Ureter (tissue), 1 donor: ENCODE data around the gene KIAA1755. TPM values are rescaled to one million over a fixed set of nuclear protein-coding genes. Genes with fewer than 3 reads are reported as not detected.

Source experiments
- DNase-seq: peaks from one replicate; pipeline ENCODE4 v3.0.0-alpha.2; 2020; ENCODE audit warnings: low spot score
- total RNA-seq: library from RNA; stranded (reverse); gene quantifications from one replicate; pipeline ENCODE4 v1.2.4, GENCODE V29; 2023
- donor health status: DM: yes; HTN: yes; CAD: no.

The KIAA1755 gene
- total RNA-seq, 1 donor from 2014 or later: 3.9 TPM

DNA sequence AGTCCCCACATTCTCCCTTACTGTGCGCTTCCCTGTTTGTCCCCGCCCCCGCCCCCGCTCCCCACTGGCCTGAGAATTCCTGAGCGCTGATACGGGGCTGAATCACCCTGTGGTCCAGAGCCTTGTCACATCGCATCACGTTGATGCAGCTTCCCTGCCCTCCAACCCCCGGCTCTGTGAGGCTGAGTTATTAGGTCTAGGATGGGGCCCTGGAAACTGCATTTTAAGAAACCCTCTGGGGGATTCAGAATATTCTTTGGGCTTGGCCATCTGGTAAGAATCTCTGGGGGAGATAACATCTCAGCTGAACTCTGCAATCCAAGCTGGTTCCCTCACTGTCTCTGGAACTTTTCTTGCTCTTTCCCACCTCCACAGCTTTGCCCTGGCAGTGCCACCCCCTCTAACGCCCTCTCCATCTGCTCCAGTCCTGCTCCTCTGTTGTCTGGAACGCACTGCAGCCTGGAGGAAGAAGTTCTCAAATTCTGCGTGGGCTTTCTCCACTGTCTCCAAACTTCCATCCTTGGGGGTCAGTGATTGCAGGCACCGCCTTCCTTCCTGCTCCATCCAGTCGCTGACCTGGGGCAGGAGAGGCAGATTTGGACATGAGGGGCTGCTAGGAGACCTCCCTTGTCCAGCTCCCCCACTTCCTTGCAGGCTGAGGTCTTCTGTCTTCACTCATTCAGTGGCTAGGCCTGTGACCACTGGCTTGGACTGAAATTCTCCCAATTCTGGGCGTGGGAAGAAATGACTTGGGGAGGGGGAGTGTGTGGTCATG, 42.6 kb downstream of the KIAA1755 start:
- DNase-seq: no peak

DNA sequence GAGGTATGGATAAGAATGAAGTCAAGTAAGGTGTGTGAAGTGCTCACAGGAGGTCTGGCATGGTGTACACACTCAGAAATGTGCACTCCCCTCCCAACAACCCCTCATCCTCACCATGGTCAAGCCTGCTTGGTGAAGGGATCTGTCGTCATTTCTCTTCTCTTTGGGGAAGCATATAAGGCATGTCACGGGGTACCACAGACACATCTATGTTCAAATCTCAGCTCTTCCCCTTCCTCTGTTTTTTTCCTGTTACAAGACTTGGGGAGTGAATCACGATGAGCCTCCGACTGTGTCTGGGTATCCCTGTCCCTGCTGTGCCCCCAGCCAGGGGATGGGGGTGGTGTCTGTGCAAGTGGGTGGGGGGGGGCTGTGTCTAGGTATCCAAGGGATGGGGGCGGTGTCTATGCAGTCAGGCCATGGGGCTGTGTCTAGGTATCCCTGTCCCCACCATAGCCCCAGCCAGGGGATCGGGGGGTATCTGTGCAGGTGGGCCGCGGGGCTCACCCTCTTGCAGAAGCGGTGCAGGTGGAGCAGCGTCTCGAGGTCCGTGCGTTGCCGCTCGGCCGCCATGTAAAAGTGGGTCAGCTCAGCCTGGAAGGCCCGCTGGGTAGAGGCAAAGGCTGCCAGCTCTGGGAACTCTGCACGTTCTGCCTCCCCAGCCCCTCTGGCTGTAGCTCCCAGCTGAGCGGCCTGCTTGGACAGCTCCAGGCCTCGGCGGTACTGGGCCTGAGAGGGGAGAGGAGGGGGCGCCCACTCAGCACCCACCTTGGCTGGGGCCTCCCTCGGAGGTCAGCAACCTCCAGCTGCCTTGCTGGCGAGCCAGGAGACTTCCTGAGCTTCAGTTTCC, 43.6 kb downstream of the KIAA1755 start:
- DNase-seq: no peak

DNA sequence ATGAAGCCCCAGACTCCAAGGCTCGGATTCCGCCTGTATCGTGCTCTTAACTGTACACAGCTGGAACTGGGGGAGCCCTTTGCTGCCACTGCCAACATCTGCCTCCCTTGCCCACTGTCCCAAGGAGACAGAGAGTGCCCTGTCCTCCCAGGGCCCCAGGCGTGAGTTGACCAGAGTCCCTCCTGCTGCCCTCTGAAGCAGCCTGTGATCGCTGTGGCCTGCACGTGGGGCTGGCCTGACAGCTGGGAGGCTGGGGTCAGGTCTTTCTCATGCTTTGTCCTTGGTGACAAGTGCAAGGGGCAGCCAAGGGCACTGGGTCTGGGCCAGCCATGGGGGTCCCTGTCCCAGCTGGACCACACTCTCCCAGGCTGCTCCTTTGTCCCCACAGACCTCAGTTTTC, 44.3 kb downstream of the KIAA1755 start:
- DNase-seq: no peak

DNA sequence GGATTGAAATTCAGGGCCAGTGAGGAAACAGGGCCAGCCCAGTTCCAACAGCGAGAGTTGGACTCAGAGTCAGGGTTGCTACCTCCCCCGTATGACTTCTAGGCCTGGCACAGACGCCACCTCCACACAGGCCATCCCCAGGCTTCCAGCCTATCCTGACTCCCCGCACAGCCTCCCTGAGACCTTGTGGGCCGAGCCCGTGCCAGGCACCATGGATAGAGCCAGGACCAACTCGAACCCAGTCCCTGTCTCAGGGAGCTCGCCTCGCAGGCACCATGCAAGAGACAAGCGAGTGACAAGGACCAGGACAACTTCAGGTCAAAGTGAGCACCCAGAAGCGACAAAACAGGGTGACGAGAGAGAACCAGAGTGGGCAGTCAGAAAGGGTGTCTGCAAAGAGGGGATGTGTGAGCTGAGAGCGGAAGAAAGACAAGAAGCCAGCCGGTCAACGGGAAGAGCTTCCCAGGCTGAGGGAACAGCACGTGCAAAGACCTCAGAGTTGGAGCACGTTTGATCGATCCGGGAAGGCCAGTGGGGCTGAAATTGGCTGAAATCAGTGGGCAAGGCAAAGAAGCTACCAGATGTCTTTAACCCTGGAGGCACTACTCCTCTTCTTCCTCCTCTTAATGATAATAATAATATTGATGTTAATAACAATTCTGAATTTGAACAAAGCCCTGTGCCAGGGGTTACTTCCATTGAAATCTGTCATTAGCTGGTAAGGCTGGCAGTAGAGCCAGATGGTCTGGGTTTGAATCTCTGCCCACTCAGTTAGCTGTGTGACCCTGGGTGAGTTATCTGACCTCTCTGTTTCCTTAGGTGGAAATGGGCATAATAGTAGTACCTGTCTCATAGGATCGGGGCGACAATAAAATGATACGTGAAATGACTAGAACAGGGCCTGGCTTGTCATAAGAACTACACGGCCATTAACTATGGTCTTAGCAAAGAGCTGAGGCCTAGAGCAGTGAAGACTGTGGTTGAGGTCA, 45.0 kb downstream of the KIAA1755 start:
- no peak for DNase-seq

DNA sequence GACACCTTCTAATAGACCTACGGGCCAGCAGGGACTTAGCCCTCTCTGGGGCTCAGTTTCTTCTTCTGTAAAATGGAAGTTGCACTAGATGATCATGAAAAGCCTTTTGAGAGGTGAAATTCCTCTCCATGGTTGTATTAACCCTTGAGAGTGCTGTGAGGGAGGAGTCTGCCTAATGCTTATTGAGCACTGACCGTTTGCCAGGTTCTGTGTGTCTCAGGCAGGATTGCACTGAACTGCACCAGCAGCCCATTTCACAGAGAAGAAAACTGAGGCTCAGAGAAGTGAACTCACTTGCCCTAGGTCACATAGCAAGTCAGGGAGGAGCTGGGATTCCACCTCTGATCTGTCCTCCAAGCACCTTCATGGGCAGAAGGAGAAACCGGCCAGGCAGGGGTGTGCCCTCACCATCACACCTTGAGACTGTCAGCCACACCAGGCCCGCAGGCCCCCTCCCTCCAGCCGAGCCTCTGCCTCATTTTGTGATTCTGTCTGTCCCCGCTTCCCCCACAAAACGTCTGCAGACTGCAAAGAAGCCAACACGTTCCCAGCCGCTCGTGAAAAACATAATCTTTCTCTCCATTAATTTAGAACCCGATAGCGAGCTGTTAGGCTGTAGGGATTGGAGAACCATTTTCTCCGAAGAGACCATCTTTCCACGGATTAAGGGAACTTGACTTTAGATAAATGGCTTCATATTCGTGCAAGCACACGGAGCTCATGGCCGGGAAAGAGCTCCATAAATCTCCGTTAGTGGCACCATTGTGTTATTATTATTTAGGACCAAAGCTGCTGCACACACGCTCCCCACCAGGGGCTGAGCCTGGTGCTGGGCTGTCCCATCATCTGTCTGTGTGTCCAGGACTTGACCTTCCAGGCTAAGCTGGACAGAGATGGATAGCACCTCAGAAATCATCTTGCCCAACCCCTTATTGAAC, 46.0 kb downstream of the KIAA1755 start:
- DNase-seq: no peak

DNA sequence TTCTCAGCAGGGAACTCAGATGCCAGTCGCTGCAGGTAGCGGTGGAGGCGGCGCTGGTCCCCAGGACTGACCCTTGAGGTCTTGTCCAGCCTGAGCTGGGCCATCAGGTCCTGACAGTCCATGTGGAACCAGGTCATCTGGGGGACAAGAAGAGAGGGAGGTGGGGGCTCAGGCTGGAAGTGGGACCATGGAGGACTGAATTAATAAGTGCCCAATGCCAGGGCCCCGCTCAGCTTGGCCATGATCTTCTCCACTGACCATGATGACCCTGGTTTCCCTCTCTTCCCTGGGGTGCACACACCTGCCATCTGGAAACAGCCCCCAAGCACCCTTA, 47.0 kb downstream of the KIAA1755 start:
- DNase-seq: no peak

DNA sequence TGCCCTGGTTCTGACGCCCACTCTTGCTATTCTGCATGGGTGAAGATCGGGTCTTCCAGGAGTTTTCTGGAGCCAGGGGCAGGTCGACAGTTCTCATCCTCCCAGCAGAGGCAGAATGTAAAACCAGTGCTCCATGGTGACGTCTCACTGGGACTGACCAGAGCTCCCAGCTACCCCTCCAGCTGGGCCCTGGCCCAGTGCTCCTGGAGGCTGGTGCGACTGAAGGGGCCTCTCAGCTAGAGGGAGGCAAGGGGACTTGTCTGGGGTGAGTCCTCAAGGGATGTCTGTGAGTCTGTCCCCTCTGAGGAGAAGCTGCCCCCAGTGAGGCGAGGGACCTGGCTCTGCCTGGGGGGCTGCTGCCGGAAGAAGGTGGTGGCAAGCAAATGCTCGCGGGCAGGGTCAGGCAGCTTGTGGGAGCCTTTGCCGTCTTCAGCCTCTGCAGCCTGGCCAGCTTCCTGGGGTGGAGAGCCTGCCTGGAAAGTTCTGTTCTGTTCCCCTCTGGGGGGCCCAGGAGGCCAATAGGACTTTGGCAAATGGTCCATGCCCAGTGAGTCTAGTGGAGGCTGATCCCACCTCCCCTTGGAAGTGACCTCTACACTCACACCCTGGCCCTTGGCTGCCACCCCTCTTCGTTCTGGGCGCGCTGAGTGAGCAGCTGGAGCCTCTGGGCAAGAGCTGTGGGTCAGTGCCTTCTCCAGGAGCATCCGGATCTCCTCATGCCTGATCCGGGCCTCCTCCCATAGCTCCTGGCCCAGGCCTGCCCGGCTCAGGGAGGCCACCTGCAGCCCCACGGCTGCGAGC, 47.5 kb downstream of the KIAA1755 start:
- DNase-seq: no peak

DNA sequence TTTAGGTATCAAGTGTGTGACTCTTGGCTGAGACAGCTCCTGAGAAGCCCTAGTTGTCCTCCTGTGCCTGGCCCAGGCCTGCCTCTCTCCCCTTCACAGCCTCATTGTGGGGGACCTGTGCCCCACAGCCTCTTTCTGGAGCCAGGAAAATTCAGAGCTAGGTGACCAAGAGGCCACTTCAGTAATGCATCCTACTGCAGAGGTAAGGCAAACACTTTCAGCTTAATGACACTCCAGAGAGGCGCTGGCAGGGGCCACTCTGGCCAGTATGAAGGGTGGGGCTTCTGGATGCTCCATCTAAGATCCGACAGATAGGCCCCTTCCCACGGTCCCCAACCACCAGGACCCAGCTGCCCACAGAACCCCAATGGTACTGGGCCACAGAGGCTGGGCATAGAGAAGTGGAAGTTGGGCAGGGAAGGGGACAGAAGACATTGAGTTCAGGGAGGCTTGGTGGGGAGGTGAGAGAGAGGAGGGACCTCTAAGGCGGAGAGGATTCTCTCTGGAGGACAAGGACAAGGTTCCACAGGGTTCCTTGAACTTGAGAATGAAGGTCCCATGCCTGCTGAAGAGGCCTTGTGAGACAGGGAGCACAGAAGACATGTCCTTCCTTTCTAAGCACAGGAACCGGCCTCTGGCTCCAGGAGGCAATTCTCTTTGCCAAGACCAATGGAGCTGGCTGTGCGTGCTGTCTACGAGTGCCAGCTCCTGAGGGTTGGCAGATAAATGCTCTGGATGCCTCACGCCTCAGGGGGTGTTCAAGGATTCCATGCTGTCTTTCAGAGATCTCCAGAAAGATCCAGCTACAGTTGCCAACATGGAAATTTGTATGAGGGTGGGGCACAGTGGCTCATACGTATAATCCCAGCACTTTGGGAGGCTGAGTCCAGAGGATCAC, 49.1 kb downstream of the KIAA1755 start:
- no peak for DNase-seq

DNA sequence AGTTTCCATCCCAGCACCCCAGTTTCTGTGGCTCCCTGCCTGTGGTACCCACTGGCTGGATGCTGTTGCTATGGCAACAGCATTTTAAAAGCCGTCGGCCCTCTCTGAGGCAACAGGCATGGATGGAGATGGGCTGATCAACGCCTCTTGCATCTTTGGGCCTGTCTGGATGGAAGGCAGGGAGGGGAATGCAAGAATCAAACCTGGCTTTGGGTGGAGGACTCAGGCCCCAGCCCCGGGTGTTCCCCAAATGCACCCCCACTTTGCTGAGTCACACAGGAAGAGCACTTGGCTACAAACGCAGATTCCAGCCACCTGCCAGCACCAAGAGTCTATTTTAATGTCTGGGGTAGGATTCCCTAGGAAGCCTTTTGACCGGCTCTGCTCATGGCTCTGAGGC, 49.8 kb downstream of the KIAA1755 start:
- DNase-seq: no peak

DNA sequence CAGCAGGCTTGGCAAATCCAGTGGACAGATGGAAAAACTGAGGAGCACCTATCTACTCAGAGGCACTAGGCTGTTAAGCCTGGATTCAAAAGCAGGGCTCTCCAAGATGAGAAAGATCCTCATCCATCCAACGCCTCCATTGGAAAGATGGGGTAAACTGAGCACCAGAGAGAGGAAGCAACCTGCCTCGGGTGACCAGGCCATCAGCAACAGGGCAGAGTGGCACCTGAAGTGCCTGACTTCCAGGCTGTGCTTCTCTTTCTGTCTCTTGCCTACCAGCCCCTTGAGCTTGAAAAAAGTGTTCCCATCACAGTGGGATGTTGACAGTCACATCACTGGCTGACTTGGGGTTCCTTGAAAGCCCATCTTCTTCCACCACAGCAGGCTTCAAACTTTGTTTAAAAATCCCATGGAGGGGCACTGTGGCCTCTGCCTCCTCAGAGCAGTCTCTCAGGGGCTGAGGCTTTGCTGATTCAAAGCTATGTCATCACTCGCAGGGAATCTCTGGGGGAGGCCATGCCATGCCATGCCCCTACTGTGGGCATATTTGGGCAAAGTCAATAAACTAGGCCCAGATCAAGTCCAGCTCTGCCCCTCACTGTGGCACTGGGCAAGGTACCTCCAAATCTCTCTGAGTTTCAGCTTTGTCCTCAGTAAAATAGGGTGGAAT, 50.7 kb downstream of the KIAA1755 start:
- DNase-seq: no peak

DNA sequence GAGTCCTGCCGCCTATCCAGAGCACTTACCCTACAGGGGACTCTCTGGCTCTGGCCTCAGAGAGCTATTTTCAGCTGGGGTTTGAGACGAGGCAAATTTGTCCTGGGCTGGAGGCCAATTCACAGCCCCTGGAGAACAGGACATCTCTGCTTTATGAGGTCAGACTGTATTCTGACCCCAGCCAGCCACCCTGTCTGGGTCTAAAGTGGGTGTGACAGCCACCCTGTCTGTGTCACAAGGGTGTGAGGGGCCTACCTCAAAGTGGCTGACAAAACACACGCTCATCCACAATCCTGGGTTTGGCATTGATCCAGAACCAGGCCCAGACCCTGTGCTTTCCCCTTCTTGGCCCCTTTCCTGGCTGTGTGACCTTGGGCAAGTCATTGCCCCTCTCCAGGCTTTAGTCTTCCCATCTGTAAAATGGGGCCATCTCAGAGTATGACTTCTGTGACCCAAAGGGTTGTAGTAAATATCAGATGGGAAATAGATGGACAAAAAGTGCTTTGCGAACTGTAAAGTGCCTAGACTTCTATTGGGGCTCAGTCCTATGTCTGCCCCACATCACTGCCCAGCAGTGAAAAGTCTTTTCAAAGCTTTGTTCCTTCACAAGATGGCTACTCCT, 51.4 kb downstream of the KIAA1755 start:
- no peak for DNase-seq

DNA sequence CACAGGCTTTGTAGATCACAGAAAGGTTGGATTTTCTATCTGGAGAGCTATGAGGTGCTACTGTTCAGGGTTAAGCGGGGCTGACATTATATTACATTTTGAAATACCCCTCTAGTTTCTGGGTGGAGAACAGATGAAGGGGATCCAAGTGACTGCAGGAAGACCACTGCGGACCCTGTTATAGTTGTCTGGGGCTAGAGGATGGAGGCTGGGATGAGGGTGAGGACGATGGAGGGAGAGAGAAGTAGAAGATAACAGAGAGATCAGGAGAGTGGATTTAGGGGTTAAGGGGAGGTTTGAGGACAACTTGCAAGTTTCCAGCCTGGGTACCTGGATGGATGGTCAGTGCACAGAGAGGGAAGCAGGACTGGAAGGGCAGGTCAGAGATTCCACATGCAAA, 52.0 kb downstream of the KIAA1755 start:
- no peak for DNase-seq

DNA sequence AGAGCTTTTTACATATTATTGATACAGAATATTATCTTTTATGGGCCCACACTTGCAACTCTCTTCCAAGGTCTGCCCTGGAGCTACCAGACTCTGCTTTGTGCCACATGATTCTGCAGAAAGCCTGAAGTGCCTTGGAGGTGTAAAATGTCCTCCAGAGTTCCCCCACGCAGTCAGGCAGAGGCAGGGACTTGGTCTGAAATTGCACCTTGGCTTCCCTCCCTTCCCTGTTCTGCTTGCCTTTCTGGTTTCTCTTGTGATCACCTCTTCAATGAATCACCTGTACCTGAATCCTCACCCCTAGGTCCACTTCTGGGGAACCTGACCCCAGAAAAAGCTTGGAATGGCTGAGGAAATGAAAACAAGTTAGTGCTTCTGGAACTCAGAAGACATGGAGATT, 52.4 kb downstream of the KIAA1755 start:
- no peak for DNase-seq

DNA sequence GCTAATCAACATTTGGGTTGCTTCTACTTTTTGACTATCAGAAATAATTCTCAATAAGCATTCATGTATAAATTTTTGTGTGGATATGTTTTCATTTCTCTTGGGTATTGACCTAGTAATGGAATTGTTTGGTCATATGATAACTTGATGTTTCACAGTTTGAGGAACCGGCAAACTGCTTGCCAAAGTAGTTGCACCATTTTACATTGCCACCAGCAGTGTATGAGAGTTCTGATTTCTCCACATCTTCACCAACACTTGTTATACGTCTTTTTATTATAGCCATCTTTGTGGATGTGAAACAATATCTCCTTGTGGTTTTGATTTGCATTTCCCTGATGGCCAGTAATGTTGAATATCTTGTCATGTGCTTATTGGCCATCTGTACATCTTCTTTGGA, 52.9 kb downstream of the KIAA1755 start:
- DNase-seq: no peak

DNA sequence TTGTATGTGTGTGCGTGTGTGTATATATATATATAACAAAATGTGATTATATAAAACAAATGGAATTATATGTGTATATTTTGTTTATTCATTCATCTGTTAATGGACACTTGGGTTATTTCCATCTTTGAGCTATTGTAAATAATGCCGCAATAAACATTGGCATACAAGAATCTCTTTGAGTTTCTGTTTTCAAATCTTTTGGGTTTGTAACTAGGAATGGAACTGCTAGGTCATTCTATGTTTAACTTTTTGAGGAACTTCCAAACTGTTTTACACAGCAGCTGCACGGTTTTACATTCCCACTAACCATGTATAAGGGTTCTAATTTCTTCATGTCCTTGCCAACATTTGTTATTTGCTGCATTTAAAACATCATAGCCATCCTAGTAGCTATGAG, 55.5 kb downstream of the KIAA1755 start:
- DNase-seq: no peak

DNA sequence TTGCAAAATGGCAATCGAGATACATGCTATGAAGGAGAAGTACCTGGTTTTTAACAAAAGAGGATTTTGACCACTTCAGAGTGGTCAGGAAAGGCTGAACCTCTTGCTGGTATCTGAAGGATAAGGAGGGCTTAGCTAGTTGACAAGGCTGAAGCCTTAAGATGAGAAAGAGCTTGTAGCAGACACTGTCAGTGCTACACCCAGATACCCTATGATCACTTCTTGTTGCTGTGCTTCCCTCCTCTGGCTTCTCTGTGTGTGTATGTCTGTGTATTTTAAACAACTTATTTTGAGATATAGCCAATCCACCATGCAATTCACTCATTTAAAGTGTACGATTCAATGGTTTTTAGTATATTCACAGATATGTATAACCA, 56.6 kb downstream of the KIAA1755 start:
- no peak for DNase-seq

DNA sequence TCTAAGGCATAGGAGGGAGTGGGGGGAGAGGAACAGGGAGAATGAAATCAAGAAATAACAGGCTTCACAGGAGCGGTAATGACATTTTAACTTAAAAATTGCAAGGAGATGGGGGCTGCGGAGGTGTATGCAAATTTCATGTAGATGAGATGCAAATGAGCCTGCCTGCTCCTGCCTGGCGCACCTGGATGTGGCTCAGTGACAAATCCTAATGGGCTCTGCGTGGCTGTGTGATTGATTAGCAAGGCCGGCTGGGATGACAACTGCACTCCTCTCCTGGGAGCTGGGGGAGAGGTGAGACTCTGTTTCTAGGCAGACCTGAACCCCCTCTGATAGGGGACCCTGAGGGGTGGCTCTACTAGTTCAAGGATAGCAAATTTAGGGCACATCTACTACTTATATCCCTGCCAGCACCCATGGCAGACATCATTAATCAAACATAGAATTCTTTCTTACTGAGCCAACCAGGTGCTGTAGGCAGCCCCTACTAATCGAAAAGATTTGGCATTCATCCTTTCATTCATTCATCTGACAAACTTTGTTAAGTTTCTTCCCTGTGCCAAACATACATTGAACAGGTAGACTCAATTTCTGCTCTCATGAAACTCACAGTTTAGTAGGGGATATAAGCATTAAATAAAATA, 57.1 kb downstream of the KIAA1755 start:
- DNase-seq: no peak

DNA sequence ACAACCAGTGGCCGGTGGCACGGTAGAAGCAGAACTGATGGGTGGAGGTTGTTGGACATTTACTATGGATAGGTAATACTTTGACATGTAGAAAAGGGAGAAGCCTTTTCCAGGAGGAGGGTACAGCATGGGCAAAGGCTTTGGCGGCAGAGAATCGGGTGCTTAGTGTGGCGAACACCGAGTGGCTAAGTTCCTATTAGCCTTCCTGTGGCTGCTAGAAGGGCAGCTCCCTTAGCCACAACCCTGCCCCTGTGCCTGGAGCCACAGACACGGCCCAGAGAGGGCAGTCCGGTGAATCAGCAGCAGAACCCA, 57.6 kb downstream of the KIAA1755 start:
- DNase-seq: no peak
